ENCODE results near the gene KEL.

GRCh38 chr7:142957723-142958122 is 4.4 kb downstream of the KEL start:
- TF ChIP-seq CTCF (IDR thresholded peaks at IDR 0.05) = no peak
- TF ChIP-seq POLR2A (IDR thresholded peaks at IDR 0.05) = no peak
